AG04450 (cell line): ENCODE measurements around the gene CFAP45. TPM values are rescaled to one million over a fixed set of nuclear protein-coding genes. Genes with fewer than 3 reads are reported as not detected.
A peak's percentile ranks its signal among the peaks of the same experiment; 100 is the strongest.

Experiments used
- CTCF ChIA-PET: fragments of 300-600, 350-600 bp; formaldehyde crosslinking; extraction: SDS; loops from one replicate; lab custom pipeline; 2022; ENCODE audit warnings: antibody characterized with exemption, inconsistent platforms; lab: Charles Lee
- POLR2A ChIA-PET: fragments of 350-600 bp; formaldehyde crosslinking; extraction: SDS; loops from one replicate; lab custom pipeline; 2021; ENCODE audit warnings: antibody characterized with exemption, inconsistent platforms; lab: Yijun Ruan, JAX
- DNase-seq: peaks from one replicate; pipeline ENCODE4 v3.0.0-alpha.2; 2011; ENCODE audit warnings: low read depth, low spot score
- H3K27ac ChIP-seq: one replicate; pipeline ENCODE4 v1.5.1; 2012; ENCODE audit warnings: low read depth, low read length, control low read depth
- H3K27me3 ChIP-seq: one replicate; pipeline ENCODE4 v1.6.0; 2012; ENCODE audit warnings: low read length; ENCODE audit not compliant: control insufficient read depth, insufficient read depth
- H3K4me3 ChIP-seq: 2 replicates; pipeline ENCODE4 v1.5.1; 2011; ENCODE audit warnings: mild to moderate bottlenecking, low read depth, low read length, control low read depth
- H3K9me3 ChIP-seq: 2 replicates; pipeline ENCODE4 v1.5.1; 2012; ENCODE audit warnings: low read length; ENCODE audit not compliant: control insufficient read depth, insufficient read depth
- polyA plus RNA-seq: library from polyadenylated mRNA; depleted of rRNA; stranded (reverse); fragments of >200 nt; gene quantifications from 2 replicates; pipeline ENCODE4 v1.2.3, GENCODE V29; 2011
- TF ChIP-seq, protein P1 (sequence below): IDR thresholded peaks from 2 replicates; pipeline ENCODE4 v1.5.1; 2011; ENCODE audit warnings: low read depth, low read length, control low read depth, inconsistent platforms

Gene CFAP45
- polyA plus RNA-seq, 1 experiment: 0.29 TPM

GRCh38 chr1:159945483-159946241, 45.7 kb upstream of the CFAP45 start, which contains the start of gene IGSF9:
Gene IGSF9 (minus strand): TSS chr1:159945613. CDS start chr1:159943454, 2,159 bp downstream.
- Histone ChIP-seq H3K4me3 (peak within 1 kb of the TSS; percentile 47), H3K9me3 (no peaks in the 10 kb centered on the region), H3K27ac (no peak within 1 kb of the TSS), H3K27me3 (peaks cover 55% of the 10 kb centered on the region)
- CTCF ChIA-PET: interaction anchor here (0.5 to 5.6 kb wide), 10 partner anchors 9 to 165 kb away, joined by 3 to 75 read pairs (median 3); partner anchors contain the start of gene DUSP23
- no peak for DNase-seq
- TF ChIP-seq, protein P1, sequence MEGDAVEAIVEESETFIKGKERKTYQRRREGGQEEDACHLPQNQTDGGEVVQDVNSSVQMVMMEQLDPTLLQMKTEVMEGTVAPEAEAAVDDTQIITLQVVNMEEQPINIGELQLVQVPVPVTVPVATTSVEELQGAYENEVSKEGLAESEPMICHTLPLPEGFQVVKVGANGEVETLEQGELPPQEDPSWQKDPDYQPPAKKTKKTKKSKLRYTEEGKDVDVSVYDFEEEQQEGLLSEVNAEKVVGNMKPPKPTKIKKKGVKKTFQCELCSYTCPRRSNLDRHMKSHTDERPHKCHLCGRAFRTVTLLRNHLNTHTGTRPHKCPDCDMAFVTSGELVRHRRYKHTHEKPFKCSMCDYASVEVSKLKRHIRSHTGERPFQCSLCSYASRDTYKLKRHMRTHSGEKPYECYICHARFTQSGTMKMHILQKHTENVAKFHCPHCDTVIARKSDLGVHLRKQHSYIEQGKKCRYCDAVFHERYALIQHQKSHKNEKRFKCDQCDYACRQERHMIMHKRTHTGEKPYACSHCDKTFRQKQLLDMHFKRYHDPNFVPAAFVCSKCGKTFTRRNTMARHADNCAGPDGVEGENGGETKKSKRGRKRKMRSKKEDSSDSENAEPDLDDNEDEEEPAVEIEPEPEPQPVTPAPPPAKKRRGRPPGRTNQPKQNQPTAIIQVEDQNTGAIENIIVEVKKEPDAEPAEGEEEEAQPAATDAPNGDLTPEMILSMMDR: peak; percentile 43
- POLR2A ChIA-PET: interaction anchor here (1.0 kb wide), 1 partner anchor 20 kb away, joined by 3 read pairs; the partner anchor contains the start of gene TAGLN2

- ChIA-PET POLR2A (interaction anchor here (1.0 kb wide), 1 partner anchor 19 kb away, joined by 3 read pairs; the partner anchor contains the start of gene TAGLN2), CTCF (interaction anchor here (1.1 to 5.6 kb wide), 6 partner anchors 16 to 163 kb away, joined by 3 to 75 read pairs (median 4); no protein-coding TSS in a partner anchor)
- no peak for DNase-seq
- Histone ChIP-seq H3K27ac (no peak overlapping the region), H3K9me3 (no peaks in the 10 kb centered on the region), H3K4me3 (peak overlapping the region; percentile 47), H3K27me3 (peaks cover 56% of the 10 kb centered on the region)
- TF ChIP-seq, protein P1: no peak
Observed at GRCh38 chr1:159944623-159945455, 44.9 kb upstream of the CFAP45 start.

DNA sequence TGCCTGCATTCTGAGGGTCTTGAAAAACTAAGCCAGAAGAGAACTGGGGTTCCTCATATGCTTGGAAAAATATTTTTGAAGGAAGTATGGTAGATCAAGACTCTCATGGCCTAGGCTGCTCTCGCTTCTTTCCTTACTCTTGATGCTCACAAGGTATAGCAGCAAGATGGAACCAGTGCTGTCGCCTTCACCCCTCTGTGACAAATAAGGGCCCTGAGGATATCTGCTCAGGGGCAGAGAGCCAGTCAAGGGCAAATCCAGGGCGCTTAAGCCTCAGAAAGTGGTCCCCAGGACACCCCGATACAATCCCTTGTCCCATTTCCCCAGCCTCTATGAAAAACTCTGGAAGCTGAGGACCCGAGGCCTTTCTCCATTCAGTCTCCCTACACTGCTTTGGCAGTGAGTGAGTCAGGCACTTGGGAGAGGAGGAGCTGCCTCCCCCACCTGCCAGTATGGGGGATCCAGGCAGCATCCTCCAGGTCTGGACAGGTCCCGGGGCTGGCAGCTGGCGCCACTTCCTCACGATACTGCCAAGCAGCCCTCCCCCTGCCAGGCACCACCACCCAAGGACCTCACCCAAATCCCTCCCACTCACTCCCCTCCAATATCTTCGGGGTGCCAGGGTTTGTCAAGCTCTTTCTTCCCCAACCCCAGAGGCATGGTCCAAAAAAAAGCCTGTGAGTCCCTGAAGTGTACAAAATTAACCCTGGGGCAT, 44.1 kb upstream of the CFAP45 start:
- TF ChIP-seq, protein P1: no peak
- ChIA-PET CTCF (interaction anchor here (5.6 kb wide), 1 partner anchor 62 kb away, joined by 75 read pairs; no protein-coding TSS in a partner anchor), POLR2A (no interaction called here)
- no peak overlapping the region for H3K27ac ChIP-seq
- no peak for DNase-seq
- no peaks in the 10 kb centered on the region for H3K9me3 ChIP-seq
- peaks cover 56% of the 10 kb centered on the region for H3K27me3 ChIP-seq
- H3K4me3 ChIP-seq: no peak overlapping the region

DNA sequence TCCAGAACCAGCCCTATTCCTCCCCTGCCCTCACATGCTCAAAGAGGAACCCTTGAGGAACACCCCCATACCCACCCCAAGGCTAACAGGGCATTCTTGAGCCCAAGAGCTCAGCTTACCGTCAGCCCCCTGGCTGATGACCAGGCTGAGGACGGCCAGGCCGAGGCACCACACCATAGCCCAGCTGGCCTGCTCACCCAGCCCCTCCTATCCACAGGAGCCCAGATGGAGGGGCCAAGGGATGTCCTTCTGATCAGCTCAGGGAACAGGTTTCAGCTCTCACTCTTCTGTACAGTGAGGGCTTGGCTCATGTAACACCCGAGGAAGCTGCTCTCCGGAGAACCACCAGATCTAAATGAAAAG, 43.3 kb upstream of the CFAP45 start:
- no peaks in the 10 kb centered on the region for H3K9me3 ChIP-seq
- H3K27ac ChIP-seq: no peak overlapping the region
- ChIA-PET CTCF (interaction anchor here (5.6 kb wide), 1 partner anchor 63 kb away, joined by 75 read pairs; no protein-coding TSS in a partner anchor), POLR2A (interaction anchor here (0.7 kb wide), 1 partner anchor 20 kb away, joined by 3 read pairs; no protein-coding TSS in a partner anchor)
- H3K4me3 ChIP-seq: no peak overlapping the region
- peaks cover 56% of the 10 kb centered on the region for H3K27me3 ChIP-seq
- no peak for DNase-seq
- TF ChIP-seq, protein P1: no peak
